ENCODE measurements around the gene NRXN3.
A peak's percentile ranks its signal among the peaks of the same experiment; 100 is the strongest.

NRXN3 gene

DNA sequence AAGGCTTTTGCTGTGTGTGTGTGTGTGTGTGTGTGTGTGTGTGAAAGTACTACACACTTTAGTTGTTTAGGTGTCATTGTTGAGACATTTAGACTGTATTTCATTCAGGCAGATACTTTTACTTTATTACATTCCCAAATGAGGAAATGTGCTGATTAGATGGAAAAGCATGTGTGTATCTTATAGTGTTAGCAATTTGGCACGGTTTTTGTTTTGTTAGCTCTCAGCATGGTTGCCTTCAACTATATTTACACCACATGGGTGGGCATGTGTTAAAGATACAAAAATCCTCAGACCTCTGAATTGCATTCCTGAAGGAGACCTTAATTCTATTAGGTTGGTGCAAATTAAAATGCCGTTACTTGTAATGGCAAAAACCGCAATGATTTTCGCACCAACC is 1161.7 kb downstream of the NRXN3 start (continued):
- TF ChIP-seq, protein P1, sequence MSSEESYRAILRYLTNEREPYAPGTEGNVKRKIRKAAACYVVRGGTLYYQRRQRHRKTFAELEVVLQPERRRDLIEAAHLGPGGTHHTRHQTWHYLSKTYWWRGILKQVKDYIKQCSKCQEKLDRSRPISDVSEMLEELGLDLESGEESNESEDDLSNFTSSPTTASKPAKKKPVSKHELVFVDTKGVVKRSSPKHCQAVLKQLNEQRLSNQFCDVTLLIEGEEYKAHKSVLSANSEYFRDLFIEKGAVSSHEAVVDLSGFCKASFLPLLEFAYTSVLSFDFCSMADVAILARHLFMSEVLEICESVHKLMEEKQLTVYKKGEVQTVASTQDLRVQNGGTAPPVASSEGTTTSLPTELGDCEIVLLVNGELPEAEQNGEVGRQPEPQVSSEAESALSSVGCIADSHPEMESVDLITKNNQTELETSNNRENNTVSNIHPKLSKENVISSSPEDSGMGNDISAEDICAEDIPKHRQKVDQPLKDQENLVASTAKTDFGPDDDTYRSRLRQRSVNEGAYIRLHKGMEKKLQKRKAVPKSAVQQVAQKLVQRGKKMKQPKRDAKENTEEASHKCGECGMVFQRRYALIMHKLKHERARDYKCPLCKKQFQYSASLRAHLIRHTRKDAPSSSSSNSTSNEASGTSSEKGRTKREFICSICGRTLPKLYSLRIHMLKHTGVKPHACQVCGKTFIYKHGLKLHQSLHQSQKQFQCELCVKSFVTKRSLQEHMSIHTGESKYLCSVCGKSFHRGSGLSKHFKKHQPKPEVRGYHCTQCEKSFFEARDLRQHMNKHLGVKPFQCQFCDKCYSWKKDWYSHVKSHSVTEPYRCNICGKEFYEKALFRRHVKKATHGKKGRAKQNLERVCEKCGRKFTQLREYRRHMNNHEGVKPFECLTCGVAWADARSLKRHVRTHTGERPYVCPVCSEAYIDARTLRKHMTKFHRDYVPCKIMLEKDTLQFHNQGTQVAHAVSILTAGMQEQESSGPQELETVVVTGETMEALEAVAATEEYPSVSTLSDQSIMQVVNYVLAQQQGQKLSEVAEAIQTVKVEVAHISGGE (tag by site-specific recombination; conservative IDR thresholded peaks at IDR 0.05; ENCODE audit: low read depth) = no peak
- TF ChIP-seq ZNF350 (tag by site-specific recombination; IDR thresholded peaks at IDR 0.05) (no peak), ZNF335 (tag by site-specific recombination; conservative IDR thresholded peaks at IDR 0.05) (peak; percentile 31; the same call in 1 of the 2 replicates), OVOL3 (tag by site-specific recombination; IDR thresholded peaks at IDR 0.05) (no peak), SP3 (tag by site-specific recombination; IDR thresholded peaks at IDR 0.05) (no peak)

DNA sequence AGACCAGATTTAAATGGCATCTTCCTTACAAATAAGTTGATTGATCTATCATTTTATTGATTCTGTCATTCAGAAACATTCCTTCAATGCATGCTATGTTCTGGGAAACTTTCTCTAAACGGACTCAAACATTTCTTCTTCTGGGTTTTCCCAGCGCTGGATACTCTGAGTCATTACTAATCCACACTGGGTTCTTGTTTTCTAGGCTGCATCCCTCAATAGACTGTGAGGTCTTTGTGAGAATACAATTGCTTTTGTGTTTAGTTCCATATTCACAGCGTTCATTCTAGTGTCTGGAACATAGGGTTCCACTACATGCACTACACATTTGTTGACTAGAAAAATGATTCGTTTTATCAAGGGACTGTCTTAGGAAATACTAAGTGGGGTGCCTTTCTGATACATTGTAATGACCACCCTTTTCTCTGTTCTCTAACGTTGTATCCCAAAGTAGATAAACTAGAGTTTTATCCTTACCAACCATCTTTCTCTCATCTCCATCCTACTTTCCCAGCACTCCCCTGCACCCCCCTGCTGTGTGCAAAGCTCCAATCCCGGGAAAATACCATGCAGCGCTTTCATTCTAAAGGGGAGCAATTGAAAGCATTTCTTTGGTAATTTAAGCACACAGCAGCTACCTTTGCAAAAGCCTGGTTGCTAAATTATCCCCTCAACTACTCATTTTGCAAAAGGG is 1162.5 kb downstream of the NRXN3 start:
- Histone ChIP-seq H3K36me3 (ENCODE audit: control insufficient read depth in 2 of 2, insufficient read depth in 1 of 2, low read length in 2 of 2) (no peaks in the 10 kb centered on the region), H3K9me3 (ENCODE audit: control insufficient read depth, insufficient read depth, low read depth, low read length) (no peaks in the 10 kb centered on the region), H3K4me1 (ENCODE audit: control insufficient read depth, insufficient read depth, low read length) (peaks cover 28% of the 10 kb centered on the region), H3K27ac (ENCODE audit: extremely low read depth, low read depth, low read length) (no peak overlapping the region), H3K4me3 (ENCODE audit: low read depth, low read length) (no peak overlapping the region)
- no peak for TF ChIP-seq ZNF707 (tag by site-specific recombination; IDR thresholded peaks at IDR 0.05)
- 0 out of 2 replicates have a peak, but pooled peaks have one; percentile 11 for TF ChIP-seq WT1 (tag by site-specific recombination; IDR thresholded peaks at IDR 0.05)
- TF ChIP-seq, protein P2, sequence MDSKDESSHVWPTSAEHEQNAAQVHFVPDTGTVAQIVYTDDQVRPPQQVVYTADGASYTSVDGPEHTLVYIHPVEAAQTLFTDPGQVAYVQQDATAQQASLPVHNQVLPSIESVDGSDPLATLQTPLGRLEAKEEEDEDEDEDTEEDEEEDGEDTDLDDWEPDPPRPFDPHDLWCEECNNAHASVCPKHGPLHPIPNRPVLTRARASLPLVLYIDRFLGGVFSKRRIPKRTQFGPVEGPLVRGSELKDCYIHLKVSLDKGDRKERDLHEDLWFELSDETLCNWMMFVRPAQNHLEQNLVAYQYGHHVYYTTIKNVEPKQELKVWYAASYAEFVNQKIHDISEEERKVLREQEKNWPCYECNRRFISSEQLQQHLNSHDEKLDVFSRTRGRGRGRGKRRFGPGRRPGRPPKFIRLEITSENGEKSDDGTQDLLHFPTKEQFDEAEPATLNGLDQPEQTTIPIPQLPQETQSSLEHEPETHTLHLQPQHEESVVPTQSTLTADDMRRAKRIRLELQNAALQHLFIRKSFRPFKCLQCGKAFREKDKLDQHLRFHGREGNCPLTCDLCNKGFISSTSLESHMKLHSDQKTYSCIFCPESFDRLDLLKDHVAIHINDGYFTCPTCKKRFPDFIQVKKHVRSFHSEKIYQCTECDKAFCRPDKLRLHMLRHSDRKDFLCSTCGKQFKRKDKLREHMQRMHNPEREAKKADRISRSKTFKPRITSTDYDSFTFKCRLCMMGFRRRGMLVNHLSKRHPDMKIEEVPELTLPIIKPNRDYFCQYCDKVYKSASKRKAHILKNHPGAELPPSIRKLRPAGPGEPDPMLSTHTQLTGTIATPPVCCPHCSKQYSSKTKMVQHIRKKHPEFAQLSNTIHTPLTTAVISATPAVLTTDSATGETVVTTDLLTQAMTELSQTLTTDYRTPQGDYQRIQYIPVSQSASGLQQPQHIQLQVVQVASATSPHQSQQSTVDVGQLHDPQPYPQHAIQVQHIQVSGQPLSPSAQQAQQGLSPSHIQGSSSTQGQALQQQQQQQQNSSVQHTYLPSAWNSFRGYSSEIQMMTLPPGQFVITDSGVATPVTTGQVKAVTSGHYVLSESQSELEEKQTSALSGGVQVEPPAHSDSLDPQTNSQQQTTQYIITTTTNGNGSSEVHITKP (tag by site-specific recombination; IDR thresholded peaks at IDR 0.05) = peak; percentile 29; the same call in 1 of the 2 replicates
- TF ChIP-seq, protein P3, sequence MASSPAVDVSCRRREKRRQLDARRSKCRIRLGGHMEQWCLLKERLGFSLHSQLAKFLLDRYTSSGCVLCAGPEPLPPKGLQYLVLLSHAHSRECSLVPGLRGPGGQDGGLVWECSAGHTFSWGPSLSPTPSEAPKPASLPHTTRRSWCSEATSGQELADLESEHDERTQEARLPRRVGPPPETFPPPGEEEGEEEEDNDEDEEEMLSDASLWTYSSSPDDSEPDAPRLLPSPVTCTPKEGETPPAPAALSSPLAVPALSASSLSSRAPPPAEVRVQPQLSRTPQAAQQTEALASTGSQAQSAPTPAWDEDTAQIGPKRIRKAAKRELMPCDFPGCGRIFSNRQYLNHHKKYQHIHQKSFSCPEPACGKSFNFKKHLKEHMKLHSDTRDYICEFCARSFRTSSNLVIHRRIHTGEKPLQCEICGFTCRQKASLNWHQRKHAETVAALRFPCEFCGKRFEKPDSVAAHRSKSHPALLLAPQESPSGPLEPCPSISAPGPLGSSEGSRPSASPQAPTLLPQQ (tag by site-specific recombination; IDR thresholded peaks at IDR 0.05) = no peak
- ChIA-PET CTCF (interaction anchor here (0.6 to 0.9 kb wide), 2 partner anchors 11 to 39 kb away, joined by 3 to 6 read pairs; no protein-coding TSS in a partner anchor), POLR2A (no interaction called here)

DNA sequence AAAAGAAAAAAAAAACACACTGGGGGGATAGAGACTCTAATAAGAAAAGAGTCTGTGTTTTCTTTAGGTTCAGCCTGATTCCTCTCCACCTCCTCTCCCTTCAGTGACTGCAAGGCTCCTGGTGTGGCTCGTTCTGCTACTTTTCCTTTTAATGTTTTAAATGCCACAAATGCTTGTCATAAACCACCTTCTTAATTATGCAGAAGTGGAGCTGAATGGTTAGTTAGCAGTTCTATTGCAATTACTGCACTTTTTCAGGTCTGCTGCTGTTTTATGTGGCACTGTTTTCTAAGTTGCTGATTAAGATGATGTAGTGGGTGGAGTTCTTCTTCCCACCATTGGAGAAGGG is 1163.0 kb downstream of the NRXN3 start:
- peaks cover 28% of the 10 kb centered on the region for H3K4me1 ChIP-seq (ENCODE audit: control insufficient read depth, insufficient read depth, low read length)
- no peak overlapping the region for H3K4me3 ChIP-seq (ENCODE audit: low read depth, low read length)
- no peaks in the 10 kb centered on the region for H3K36me3 ChIP-seq (ENCODE audit: control insufficient read depth in 2 of 2, insufficient read depth in 1 of 2, low read length in 2 of 2)
- POLR2A ChIA-PET = no interaction called here
- no peak overlapping the region for H3K27ac ChIP-seq (ENCODE audit: extremely low read depth, low read depth, low read length)
- CTCF ChIA-PET = interaction anchor here (0.6 to 0.9 kb wide), 2 partner anchors 10 to 39 kb away, joined by 3 to 6 read pairs; no protein-coding TSS in a partner anchor
- no peaks in the 10 kb centered on the region for H3K9me3 ChIP-seq (ENCODE audit: control insufficient read depth, insufficient read depth, low read depth, low read length)
- no peak for TF ChIP-seq ZNF596 (tag by site-specific recombination; IDR thresholded peaks at IDR 0.05)
- TF ChIP-seq ZNF585B (tag by site-specific recombination; IDR thresholded peaks at IDR 0.05) = no peak
- no peak for TF ChIP-seq ZNF776 (tag by site-specific recombination; IDR thresholded peaks at IDR 0.05; ENCODE audit: borderline replicate concordance)
- TF ChIP-seq ZFHX2 (tag by site-specific recombination; conservative IDR thresholded peaks at IDR 0.05) = peak; percentile 39
- TF ChIP-seq, protein P4, sequence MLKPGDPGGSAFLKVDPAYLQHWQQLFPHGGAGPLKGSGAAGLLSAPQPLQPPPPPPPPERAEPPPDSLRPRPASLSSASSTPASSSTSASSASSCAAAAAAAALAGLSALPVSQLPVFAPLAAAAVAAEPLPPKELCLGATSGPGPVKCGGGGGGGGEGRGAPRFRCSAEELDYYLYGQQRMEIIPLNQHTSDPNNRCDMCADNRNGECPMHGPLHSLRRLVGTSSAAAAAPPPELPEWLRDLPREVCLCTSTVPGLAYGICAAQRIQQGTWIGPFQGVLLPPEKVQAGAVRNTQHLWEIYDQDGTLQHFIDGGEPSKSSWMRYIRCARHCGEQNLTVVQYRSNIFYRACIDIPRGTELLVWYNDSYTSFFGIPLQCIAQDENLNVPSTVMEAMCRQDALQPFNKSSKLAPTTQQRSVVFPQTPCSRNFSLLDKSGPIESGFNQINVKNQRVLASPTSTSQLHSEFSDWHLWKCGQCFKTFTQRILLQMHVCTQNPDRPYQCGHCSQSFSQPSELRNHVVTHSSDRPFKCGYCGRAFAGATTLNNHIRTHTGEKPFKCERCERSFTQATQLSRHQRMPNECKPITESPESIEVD (tag by site-specific recombination; IDR thresholded peaks at IDR 0.05) = 0 out of 2 replicates have a peak, but pooled peaks have one; percentile 23
- TF ChIP-seq ZNF24 (tag by site-specific recombination; IDR thresholded peaks at IDR 0.05) = no peak
- no peak for TF ChIP-seq YY1 (tag by site-specific recombination; IDR thresholded peaks at IDR 0.05)
- TF ChIP-seq, protein P5, sequence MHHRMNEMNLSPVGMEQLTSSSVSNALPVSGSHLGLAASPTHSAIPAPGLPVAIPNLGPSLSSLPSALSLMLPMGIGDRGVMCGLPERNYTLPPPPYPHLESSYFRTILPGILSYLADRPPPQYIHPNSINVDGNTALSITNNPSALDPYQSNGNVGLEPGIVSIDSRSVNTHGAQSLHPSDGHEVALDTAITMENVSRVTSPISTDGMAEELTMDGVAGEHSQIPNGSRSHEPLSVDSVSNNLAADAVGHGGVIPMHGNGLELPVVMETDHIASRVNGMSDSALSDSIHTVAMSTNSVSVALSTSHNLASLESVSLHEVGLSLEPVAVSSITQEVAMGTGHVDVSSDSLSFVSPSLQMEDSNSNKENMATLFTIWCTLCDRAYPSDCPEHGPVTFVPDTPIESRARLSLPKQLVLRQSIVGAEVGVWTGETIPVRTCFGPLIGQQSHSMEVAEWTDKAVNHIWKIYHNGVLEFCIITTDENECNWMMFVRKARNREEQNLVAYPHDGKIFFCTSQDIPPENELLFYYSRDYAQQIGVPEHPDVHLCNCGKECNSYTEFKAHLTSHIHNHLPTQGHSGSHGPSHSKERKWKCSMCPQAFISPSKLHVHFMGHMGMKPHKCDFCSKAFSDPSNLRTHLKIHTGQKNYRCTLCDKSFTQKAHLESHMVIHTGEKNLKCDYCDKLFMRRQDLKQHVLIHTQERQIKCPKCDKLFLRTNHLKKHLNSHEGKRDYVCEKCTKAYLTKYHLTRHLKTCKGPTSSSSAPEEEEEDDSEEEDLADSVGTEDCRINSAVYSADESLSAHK (tag by site-specific recombination; IDR thresholded peaks at IDR 0.05) = no peak
